Choroid plexus epithelial cell (primary cell): ENCODE measurements around the gene CD209.
"Not testable (repeated sequence)": the region's sequence is repeated elsewhere in the genome, so short reads cannot be mapped to it uniquely, and the experiment has no call there.

Experiments
- DNase-seq: peaks from one replicate; pipeline ENCODE4 v3.0.0-alpha.2; 2010; ENCODE audit warnings: low read depth
- H3K4me3 ChIP-seq: 2 replicates; pipeline ENCODE4 v1.5.1; 2011; ENCODE audit warnings: low read depth, mild to moderate bottlenecking, control low read depth, low read length, moderate library complexity
- TF ChIP-seq, protein P1 (sequence below): conservative IDR thresholded peaks from 2 replicates; pipeline ENCODE4 v1.5.1; 2011; ENCODE audit warnings: low read depth, mild to moderate bottlenecking, control low read depth, inconsistent platforms, low read length, moderate library complexity

Gene CD209

GRCh38 chr19:7756258-7756657, 8.9 kb upstream of the CD209 start:
- H3K4me3 ChIP-seq: no peak overlapping the region
- no peak for DNase-seq
- TF ChIP-seq, protein P1, sequence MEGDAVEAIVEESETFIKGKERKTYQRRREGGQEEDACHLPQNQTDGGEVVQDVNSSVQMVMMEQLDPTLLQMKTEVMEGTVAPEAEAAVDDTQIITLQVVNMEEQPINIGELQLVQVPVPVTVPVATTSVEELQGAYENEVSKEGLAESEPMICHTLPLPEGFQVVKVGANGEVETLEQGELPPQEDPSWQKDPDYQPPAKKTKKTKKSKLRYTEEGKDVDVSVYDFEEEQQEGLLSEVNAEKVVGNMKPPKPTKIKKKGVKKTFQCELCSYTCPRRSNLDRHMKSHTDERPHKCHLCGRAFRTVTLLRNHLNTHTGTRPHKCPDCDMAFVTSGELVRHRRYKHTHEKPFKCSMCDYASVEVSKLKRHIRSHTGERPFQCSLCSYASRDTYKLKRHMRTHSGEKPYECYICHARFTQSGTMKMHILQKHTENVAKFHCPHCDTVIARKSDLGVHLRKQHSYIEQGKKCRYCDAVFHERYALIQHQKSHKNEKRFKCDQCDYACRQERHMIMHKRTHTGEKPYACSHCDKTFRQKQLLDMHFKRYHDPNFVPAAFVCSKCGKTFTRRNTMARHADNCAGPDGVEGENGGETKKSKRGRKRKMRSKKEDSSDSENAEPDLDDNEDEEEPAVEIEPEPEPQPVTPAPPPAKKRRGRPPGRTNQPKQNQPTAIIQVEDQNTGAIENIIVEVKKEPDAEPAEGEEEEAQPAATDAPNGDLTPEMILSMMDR: no peak

- H3K4me3 ChIP-seq: no peak overlapping the region
- peak; percentile 12 for DNase-seq
- TF ChIP-seq, protein P1: no peak
These were observed 3.9 kb upstream of the CD209 start for GRCh38 chr19:7751157-7751783.

DNA sequence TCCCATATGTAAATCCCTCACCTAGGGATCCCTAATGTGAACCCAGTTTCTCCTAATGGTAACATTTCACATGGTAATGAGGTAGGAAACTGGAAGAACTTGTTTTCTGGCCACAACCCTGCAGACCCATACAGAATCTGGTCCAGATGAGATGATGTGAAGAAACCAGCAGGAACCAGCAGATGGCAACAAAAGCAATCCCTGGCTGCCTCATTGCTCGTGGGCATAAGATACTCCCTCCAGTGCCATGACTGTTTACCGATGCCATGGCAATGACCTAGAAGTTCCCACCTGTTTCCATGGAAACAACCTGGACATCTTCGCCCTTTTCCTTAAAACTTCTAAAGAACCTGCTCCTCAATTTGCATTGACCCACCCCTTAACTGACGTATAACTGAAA, 1.4 kb upstream of the CD209 start:
- peak; percentile 21 for DNase-seq
- TF ChIP-seq, protein P1: peak; percentile 28
- no peak overlapping the region for H3K4me3 ChIP-seq

DNA sequence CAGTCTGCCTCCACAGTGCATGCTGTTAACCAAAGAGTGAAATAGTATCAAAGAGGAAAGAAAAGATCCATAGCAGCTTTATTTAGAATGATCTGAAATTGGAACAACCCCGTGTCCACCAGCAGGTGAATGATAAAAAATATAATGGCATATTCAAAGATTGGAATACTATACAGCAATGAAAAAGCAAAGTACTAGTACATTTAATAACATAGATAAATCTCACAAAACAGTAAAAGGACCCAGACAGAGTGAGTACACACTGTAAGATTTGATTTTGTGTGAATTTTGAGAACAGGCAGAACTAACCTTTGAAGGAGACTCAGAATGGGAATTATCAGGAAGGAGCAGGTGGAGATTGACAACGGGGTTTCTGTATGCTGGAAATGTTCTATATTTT, 837 bp upstream of the CD209 start:
- TF ChIP-seq, protein P1: no peak
- H3K4me3 ChIP-seq: no peak overlapping the region
- no peak for DNase-seq

DNA sequence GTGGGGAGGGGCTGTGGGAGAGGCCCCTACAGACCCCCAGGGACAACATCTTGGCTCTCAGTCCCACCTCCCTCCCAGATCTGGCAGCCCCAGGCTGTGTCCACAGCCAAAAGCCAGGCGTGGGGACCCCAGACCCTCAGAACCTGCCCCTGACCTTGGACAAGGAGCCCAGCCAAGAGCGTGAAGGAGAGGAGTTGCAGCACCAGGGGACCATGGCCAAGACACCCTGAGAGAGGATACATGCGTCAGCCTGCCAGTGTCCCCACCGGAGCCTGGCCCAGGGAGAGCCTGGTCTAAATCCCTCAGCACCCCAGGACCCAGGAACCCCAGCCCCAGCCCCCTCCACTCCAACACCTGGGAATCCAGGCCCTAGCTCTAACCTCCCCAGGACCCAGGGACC, 1.0 kb downstream of the CD209 start:
- not testable (repeated sequence) for H3K4me3 ChIP-seq, DNase-seq

- DNase-seq: no peak
- no peak overlapping the region for H3K4me3 ChIP-seq
- TF ChIP-seq, protein P1: no peak
These were observed 2.3 kb downstream of the CD209 start for GRCh38 chr19:7744871-7745650.

DNA sequence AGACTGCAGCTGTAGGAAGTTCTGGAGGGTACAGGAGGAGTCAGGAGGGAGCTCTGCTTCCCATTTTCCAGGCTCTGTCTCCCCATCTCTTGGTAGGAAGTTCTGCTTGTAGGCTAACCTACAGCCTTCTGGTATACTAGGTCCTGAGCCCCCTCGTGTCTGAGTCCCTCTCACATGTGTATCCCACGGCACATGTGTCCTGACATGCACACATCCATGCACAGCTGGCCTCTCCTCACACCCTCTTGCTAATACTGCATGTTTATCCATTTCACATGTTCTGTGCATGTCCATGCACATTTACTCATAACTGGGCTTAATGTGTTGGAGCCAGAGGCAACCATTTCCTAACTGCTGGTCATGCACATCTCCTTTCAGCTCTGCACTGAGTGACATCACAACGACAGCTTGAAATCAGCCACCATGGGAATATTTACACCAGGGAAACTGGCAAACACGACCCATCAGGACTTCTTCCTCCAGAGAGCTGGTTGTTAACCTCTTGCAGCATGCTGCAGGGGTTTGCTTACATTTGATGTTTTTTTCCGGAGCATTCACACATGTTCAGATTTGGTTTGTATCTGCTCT, 3.0 kb downstream of the CD209 start:
- no peak for DNase-seq
- H3K4me3 ChIP-seq: no peak overlapping the region
- TF ChIP-seq, protein P1: no peak
